BLaER1 (cell line): ENCODE results near the gene CTAGE1.

Experiments
- H3K27ac ChIP-seq: shearing (Covaris generic); formaldehyde crosslinking; 2 replicates; pipeline ENCODE4 v1.8.1; 2022
- H3K27me3 ChIP-seq: shearing (Covaris generic); formaldehyde crosslinking; 2 replicates; pipeline ENCODE4 v1.8.1; 2022
- H3K36me3 ChIP-seq: shearing (Covaris generic); formaldehyde crosslinking; 2 replicates; pipeline ENCODE4 v1.8.1; 2022
- H3K4me1 ChIP-seq: shearing (Covaris generic); formaldehyde crosslinking; 2 replicates; pipeline ENCODE4 v1.8.1; 2022
- H3K4me2 ChIP-seq: shearing (Covaris generic); formaldehyde crosslinking; 2 replicates; pipeline ENCODE4 v1.8.1; 2022
- H3K4me3 ChIP-seq: shearing (Covaris generic); formaldehyde crosslinking; 2 replicates; pipeline ENCODE4 v1.8.1; 2022
- H3K9ac ChIP-seq: shearing (Covaris generic); formaldehyde crosslinking; 2 replicates; pipeline ENCODE4 v1.8.1; 2022
- H3K9me3 ChIP-seq: shearing (Covaris generic); formaldehyde crosslinking; 2 replicates; pipeline ENCODE4 v1.8.1; 2022
- H4K20me1 ChIP-seq: shearing (Covaris generic); formaldehyde crosslinking; 2 replicates; pipeline ENCODE4 v1.8.1; 2022
- Cebpa-rat ChIP-seq: shearing (Covaris generic); IDR thresholded peaks from 2 replicates; pipeline ENCODE4 v1.8.1; 2022

The CTAGE1 gene

DNA sequence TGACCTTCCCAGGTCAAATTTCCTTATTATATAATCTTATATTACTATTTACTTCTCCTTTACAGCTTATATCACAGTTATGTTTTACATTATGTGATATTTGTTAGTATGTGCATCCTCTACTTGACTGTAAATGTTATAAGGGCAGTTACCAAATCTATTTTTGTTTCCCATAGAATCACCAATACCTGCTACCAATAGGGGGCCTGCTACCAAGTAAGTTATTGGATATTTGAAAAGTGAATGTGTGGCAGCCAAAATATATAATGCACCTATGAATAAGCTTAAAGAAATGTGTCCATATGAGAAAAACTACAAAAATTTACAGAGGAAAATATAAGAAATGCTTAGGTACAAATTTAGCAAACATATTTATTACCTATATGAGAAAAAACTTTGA, 23.9 kb upstream of the CTAGE1 start:
- no peak overlapping the region for H3K4me2 ChIP-seq
- no peaks in the 10 kb centered on the region for H3K4me1 ChIP-seq
- H3K4me3 ChIP-seq: no peak overlapping the region
- H3K27ac ChIP-seq: no peak overlapping the region
- H3K36me3 ChIP-seq: no peaks in the 10 kb centered on the region
- H3K9me3 ChIP-seq: no peaks in the 10 kb centered on the region
- no peaks in the 10 kb centered on the region for H4K20me1 ChIP-seq
- no peak overlapping the region for H3K9ac ChIP-seq
- no peaks in the 10 kb centered on the region for H3K27me3 ChIP-seq
- TF ChIP-seq Cebpa-rat: no peak

- H3K36me3 ChIP-seq: no peaks in the 10 kb centered on the region
- TF ChIP-seq Cebpa-rat: no peak
- H3K9me3 ChIP-seq: no peaks in the 10 kb centered on the region
- H3K27me3 ChIP-seq: no peaks in the 10 kb centered on the region
- no peaks in the 10 kb centered on the region for H4K20me1 ChIP-seq
- H3K4me2 ChIP-seq: no peak overlapping the region
- H3K4me1 ChIP-seq: no peaks in the 10 kb centered on the region
- H3K27ac ChIP-seq: no peak overlapping the region
- H3K4me3 ChIP-seq: no peak overlapping the region
- H3K9ac ChIP-seq: no peak overlapping the region
Observed at GRCh38 chr18:22439447-22439846, 21.7 kb upstream of the CTAGE1 start.

DNA sequence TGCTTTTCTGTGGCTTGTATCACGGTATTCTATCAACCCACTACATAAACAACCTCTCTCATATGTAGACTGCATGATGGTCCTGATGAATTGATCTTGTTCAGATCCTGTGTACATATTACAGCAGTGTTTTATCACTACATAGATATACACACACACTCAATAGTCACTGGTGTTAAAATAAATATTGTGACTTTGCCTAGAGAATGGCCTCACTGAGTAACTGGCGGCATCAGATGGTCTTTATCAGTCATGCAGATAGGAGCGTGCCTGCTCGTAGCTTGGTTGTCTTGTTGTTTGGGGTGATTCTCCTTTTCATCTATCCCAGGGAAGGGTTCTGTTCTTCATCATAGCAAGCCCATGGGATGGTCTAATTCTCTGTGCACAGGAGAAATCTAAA, 18.4 kb upstream of the CTAGE1 start:
- H4K20me1 ChIP-seq: no peaks in the 10 kb centered on the region
- H3K36me3 ChIP-seq: no peaks in the 10 kb centered on the region
- H3K4me2 ChIP-seq: no peak overlapping the region
- H3K9ac ChIP-seq: no peak overlapping the region
- no peak overlapping the region for H3K4me3 ChIP-seq
- H3K4me1 ChIP-seq: no peaks in the 10 kb centered on the region
- TF ChIP-seq Cebpa-rat: no peak
- no peaks in the 10 kb centered on the region for H3K27me3 ChIP-seq
- no peaks in the 10 kb centered on the region for H3K9me3 ChIP-seq
- no peak overlapping the region for H3K27ac ChIP-seq

GRCh38 chr18:22434973-22435608, 17.4 kb upstream of the CTAGE1 start:
- H3K36me3 ChIP-seq: no peaks in the 10 kb centered on the region
- no peak overlapping the region for H3K9ac ChIP-seq
- no peak overlapping the region for H3K27ac ChIP-seq

DNA sequence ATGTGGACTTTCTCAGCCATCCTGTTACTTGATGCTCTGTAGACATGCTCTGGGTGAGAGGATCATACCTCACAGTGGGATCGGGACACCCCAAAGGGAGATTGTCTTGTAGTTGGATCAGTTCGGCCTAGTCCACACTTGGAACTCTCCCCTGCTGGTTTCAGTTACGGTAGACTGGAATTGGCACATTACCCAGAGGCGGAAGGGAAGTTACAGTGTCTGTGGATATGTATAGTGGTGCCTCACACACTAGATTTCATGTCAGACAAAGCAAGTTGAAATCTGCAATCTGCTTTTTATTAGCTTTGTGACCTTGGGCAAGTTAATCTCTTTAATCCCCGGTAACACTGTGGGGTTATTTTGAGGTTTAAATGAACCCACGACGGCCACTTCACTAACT, 16.2 kb upstream of the CTAGE1 start:
- H3K4me3 ChIP-seq: no peak overlapping the region
- no peak overlapping the region for H3K27ac ChIP-seq
- H3K36me3 ChIP-seq: no peaks in the 10 kb centered on the region
- H3K9ac ChIP-seq: no peak overlapping the region
- TF ChIP-seq Cebpa-rat: no peak
- H3K9me3 ChIP-seq: no peaks in the 10 kb centered on the region
- H3K4me2 ChIP-seq: no peak overlapping the region
- no peaks in the 10 kb centered on the region for H3K4me1 ChIP-seq
- H4K20me1 ChIP-seq: no peaks in the 10 kb centered on the region
- no peaks in the 10 kb centered on the region for H3K27me3 ChIP-seq

More at GRCh38 chr18:22434973-22435608, 17.4 kb upstream of the CTAGE1 start:
- TF ChIP-seq Cebpa-rat: no peak
- Histone ChIP-seq H3K9me3 (no peaks in the 10 kb centered on the region), H3K4me1 (no peaks in the 10 kb centered on the region), H3K27me3 (no peaks in the 10 kb centered on the region), H4K20me1 (no peaks in the 10 kb centered on the region), H3K4me2 (no peak overlapping the region), H3K4me3 (no peak overlapping the region)

GRCh38 chr18:22432657-22433137, 15.0 kb upstream of the CTAGE1 start:
- Histone ChIP-seq H3K9ac (no peak overlapping the region), H3K4me1 (no peaks in the 10 kb centered on the region), H3K36me3 (no peaks in the 10 kb centered on the region), H3K27me3 (no peaks in the 10 kb centered on the region), H3K4me3 (no peak overlapping the region), H3K27ac (no peak overlapping the region), H3K4me2 (no peak overlapping the region), H4K20me1 (no peaks in the 10 kb centered on the region), H3K9me3 (no peaks in the 10 kb centered on the region)
- TF ChIP-seq Cebpa-rat: no peak

DNA sequence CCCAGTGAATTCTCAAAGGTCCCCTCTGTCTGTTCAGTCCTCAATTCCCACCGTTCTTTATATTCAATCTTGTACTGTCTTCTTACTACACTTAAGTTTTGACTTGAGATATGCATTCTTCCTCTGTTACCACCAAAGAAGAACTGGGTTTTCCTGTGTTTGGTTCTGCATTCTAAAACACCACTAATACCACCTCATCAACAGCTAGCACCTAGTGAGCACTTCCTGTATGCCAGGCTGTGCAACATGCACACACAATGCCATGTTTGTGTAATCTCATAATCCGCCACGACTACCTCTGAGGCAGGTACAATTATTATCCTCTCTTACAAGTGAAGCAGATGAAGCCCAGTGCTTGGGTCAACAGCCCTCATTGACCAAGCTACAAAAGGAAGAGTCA, 11.8 kb upstream of the CTAGE1 start:
- H3K36me3 ChIP-seq: no peaks in the 10 kb centered on the region
- no peak overlapping the region for H3K4me2 ChIP-seq
- no peaks in the 10 kb centered on the region for H3K9me3 ChIP-seq
- no peak overlapping the region for H3K27ac ChIP-seq
- no peaks in the 10 kb centered on the region for H4K20me1 ChIP-seq
- TF ChIP-seq Cebpa-rat: no peak
- H3K9ac ChIP-seq: no peak overlapping the region
- H3K27me3 ChIP-seq: no peaks in the 10 kb centered on the region
- H3K4me1 ChIP-seq: no peaks in the 10 kb centered on the region
- no peak overlapping the region for H3K4me3 ChIP-seq

DNA sequence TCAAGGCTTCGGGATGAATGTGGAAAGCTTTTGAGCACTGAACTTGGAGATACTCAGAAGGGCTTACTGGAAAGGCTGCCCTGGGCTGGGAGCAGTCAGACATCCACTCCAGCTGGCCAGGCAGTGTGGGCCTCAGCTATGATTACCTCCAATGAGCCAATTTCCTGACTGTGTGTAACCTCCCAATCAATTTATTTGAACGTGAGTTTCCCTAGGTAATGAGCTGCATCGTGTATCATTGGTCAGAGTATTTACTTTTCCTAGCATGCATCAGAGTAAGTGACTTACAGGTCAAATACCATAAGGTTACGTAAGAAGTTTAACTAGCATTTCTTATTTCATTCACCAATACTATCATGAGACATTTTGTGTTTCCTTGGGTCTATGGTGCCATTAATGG, 11.0 kb upstream of the CTAGE1 start:
- no peak overlapping the region for H3K4me3 ChIP-seq
- H3K9me3 ChIP-seq: no peaks in the 10 kb centered on the region
- H4K20me1 ChIP-seq: no peaks in the 10 kb centered on the region
- H3K4me2 ChIP-seq: no peak overlapping the region
- TF ChIP-seq Cebpa-rat: no peak
- H3K36me3 ChIP-seq: no peaks in the 10 kb centered on the region
- no peaks in the 10 kb centered on the region for H3K27me3 ChIP-seq
- no peaks in the 10 kb centered on the region for H3K4me1 ChIP-seq
- H3K27ac ChIP-seq: no peak overlapping the region
- no peak overlapping the region for H3K9ac ChIP-seq

- Histone ChIP-seq H3K4me1 (no peaks in the 10 kb centered on the region), H4K20me1 (no peaks in the 10 kb centered on the region), H3K36me3 (no peaks in the 10 kb centered on the region), H3K4me2 (no peak overlapping the region), H3K9ac (no peak overlapping the region), H3K27me3 (no peaks in the 10 kb centered on the region), H3K4me3 (no peak overlapping the region), H3K27ac (no peak overlapping the region), H3K9me3 (no peaks in the 10 kb centered on the region)
- TF ChIP-seq Cebpa-rat: no peak
Observed at GRCh38 chr18:22427822-22428549, 10.3 kb upstream of the CTAGE1 start.

- no peaks in the 10 kb centered on the region for H3K36me3 ChIP-seq
- no peak overlapping the region for H3K4me2 ChIP-seq
- no peaks in the 10 kb centered on the region for H3K4me1 ChIP-seq
- no peak overlapping the region for H3K27ac ChIP-seq
- no peaks in the 10 kb centered on the region for H3K27me3 ChIP-seq
- H3K9ac ChIP-seq: no peak overlapping the region
- H3K4me3 ChIP-seq: no peak overlapping the region
- no peak for TF ChIP-seq Cebpa-rat
- no peaks in the 10 kb centered on the region for H4K20me1 ChIP-seq
- no peaks in the 10 kb centered on the region for H3K9me3 ChIP-seq
Observed at GRCh38 chr18:22424565-22424963, 6.8 kb upstream of the CTAGE1 start.
